Stimulated activated CD4-positive, alpha-beta T cell treated with anti-CD3 and anti-CD28 coated beads, Interleukin-2, amount 100 ng/mL, for 24 hours (primary cell): ENCODE results near the gene FBXW12.

Experiments
- DNase-seq, 2 donors: peaks; one replicate each; pipeline ENCODE4 v3.0.0-alpha.2; 2020

Gene FBXW12

GRCh38 chr3:48423883-48424695 lies 52.1 kb downstream of the FBXW12 start:
- no peak for DNase-seq

DNA sequence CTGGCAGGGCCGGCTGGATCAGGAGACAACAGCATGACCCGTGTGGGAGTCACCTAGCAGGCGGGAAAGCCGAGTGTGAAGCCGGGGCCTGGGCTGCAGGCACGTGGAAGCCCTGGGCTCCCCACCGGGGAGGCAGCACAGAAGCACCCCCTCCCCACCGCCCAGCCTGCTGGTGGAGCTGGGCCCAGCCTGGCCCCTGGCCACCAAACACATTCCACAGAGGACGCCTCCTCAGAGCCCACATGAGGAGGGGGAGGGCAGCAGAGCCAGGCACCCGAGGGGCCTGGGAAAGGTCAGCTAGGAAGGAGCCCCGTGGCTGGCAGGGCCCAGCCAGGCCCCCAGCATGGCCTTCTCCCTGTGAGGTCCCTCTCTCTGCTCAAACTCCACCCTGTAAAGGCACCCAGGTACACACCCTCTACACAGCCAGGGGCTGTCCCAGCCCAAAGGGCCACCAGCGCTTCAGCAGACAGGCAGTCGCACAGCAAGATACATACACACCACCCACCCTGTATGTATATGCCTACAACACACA lies 53.3 kb downstream of the FBXW12 start:
- DNase-seq: no peak

DNA sequence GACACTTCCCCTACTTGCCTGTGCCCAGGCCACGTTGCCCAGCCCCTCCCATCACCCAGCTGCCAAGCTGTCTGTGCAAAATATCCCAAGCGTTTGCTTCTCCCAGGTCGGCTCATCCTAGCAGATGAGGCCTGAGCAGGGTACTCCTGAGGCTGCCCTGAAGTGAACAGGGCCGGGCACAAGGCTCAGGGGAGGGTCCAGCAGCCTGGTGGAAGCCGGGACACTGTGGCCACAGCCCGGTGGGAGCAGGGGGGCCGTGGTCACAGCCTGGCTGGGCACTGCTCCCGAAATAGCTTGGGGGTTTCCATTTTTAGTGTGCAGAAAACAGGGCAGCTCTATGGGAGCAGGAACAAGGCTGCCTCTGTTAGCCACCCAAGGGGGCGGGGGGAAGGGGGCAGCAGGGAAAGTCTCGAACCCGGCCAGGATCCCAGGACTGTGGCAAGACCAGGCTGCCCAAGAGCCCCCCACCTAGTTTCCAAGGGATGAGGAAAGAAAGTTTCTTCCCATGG lies 54.4 kb downstream of the FBXW12 start:
- no peak for DNase-seq

DNA sequence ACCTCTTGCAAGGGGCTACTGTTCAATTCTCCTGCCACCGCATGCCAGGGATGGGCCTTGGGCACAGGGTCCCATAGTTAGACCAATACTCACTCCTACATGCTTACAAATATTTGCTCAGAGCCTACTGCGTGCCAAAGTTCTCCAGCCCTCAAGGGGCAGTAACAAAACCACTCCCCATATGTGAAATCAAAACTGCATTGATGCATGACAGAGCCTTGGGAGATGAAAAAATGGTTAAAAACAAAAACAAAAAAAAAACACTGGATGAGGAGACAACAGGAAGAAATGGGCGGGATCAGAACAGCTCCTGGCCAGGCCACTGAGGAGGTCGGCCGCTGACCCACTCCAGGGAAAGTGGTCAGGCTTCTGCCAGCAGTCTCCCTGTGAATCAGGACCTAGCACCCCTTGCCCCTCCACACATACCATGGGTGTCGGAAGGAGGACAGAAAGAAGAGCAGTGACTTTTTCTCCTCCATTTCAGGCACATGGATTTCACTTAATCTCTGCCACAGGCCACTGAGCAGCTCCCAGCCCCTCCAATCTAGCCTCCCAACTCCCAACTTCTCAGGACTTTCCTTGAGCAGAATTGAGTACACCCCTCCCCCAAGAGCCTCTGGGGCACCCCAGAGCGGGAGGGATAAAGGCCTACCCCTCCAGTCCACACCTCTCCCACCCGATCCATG lies 55.1 kb downstream of the FBXW12 start:
- no peak for DNase-seq

DNA sequence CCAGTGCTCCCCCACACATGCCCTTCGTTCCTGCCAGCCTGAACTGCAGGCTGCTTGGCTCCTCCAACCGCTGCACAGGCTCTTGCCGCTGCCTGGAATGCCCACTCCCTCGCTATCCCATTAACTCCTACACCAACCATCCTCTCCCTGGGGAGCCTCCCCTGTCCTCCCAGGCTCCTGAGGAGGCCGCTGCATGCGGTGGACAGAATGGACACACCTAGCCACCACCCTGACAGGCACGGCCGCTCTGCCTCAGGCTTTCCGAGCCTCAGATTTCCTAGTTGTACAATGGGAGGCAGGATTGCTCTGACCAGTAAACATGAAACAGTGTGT lies 55.6 kb downstream of the FBXW12 start:
- DNase-seq: no peak

GRCh38 chr3:48428088-48428571 lies 56.1 kb downstream of the FBXW12 start:
- no peak for DNase-seq

DNA sequence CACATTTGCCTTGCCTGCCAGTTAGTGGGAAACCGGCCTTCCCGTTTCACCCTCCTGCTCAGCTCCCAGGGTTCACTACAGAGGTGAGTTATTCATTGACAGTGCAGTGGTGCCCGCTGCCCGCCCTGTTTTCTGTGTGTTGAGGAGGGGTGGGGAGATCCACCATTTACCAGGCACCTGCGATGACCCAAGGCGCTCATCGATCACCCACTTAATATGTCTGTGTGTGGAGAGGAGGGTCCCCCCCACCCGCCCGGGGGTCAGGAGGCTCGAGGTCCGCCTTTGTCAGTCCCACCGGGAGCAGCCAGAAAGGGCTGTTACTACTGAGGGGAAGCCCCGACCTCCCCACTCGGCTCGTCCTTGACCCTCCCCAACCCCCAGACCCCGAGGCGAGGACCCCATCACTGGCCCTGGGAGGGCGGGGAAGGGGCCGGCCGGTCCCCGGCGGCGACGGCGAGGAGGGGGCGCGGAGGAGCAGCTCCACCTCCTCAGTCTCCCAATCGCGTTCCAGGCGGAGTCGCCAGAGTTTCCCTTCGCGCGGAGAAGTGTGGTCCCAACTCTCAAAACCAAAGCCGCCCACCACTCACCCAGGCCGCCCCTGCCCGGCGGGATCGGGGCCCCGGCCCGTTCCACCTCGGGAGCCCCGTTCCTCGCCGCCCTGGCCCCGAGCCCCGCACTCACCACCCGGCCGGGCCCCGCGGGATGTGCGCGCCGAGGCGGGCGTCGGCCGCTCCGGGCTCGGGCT lies 56.7 kb downstream of the FBXW12 start:
- DNase-seq: no peak

DNA sequence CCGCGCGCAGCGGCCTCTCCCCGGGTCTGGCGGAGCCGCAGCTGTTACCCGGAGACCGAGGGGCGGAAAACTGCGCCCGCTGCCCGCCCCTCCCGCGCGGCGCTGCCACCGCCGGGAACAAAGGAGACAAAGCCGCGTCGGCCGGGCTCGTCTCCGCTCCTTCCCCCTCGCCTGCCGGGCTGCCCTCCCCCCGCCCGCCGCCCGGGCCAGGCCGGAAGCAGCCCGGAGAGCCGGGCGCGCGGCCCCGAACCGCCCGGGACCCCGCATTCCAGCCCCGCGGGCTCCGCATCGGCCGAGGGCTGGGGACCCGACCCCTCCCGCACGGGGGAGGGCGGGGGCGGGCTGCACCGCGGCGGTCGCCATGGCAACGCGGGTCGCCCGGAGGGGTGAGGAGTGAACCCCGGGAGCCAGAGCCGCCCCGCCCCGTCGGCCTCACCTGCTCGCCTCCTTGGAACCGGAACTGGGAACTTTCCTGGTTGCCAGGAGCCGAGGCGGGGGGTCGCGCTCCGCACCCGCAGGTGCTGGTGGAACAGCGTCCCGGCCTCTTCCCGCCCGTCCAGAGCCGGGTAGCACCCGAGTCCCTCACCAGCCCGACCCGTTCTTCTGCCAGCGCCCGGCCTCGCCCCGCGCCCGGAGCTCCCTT lies 57.4 kb downstream of the FBXW12 start:
- DNase-seq: peak; percentile 68

DNA sequence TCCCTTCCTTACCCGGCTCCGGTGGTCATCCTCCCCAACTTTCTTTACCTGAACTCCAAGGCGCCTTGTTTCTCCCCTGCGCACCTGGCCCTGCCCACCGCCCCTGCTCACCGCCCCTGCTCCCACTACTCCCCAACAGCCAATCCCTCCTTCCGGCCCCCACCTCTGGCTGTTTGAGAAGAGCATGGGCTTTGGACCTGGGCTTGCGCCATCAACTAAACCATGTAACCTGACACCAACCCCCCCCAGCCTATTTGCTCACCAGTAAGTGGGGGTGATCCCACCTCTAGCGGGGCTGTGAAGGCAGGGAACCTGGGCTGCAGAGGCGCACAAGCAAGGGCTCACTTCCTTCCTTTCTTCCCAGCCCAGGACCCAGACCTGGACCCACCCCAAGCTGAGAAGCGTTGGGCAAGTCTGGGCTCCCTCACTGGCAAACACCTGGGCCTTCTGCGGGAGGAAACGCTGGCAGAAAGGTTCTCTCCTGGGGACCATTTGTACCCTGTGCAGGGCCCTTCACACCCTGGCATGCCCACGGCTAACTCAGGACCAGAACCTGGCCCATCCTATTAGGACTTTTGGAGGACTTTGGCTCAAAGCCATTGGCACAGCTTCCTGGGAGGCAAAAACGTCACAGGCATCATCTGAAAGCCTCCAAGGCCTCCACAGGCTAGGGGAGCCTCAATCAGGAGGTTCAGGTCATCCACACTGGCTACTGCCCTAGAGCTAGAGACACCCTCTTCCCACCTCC lies 58.1 kb downstream of the FBXW12 start, which contains the start of gene PLXNB1:
Gene PLXNB1 (minus strand): TSS at position 127 of the 748 bp plus-strand sequence. CDS start 5,475 bp downstream, outside the sequence.
- peak in 1 of 2 donors; percentile 22 for DNase-seq

- no peak for DNase-seq
These were observed 58.7 kb downstream of the FBXW12 start for GRCh38 chr3:48430708-48431101.

GRCh38 chr3:48431224-48432029 lies 59.4 kb downstream of the FBXW12 start:
- no peak for DNase-seq

GRCh38 chr3:48432411-48433371 lies 60.7 kb downstream of the FBXW12 start:
- DNase-seq: no peak

GRCh38 chr3:48433472-48434118 lies 61.6 kb downstream of the FBXW12 start:
- DNase-seq: no peak

- no peak for DNase-seq
These were observed 62.7 kb downstream of the FBXW12 start for GRCh38 chr3:48434591-48435222.

- DNase-seq: no peak
These were observed 63.2 kb downstream of the FBXW12 start for GRCh38 chr3:48435223-48435595.

GRCh38 chr3:48435774-48436476 lies 63.9 kb downstream of the FBXW12 start:
- DNase-seq: peak; percentile 86 to 88

DNA sequence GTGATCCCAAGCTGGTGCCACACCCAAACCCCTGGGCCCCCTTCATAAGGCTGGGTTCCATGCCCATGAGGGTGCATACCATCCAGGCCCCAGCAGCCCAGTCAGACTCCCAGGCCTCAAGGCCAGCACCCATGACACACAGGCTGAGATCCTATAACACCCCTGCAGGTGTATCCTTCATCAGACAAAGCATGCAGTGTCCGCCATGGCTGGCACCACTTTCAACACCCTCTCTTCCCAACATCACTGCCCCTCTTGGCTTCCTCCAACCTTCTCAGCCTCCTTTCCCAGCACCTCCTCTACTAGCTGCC lies 64.4 kb downstream of the FBXW12 start:
- DNase-seq: no peak

GRCh38 chr3:48436855-48437254 lies 64.8 kb downstream of the FBXW12 start:
- no peak for DNase-seq
